ENCODE results near the gene FAM131C.
"Not testable (repeated sequence)": the region's sequence is repeated elsewhere in the genome, so short reads cannot be mapped to it uniquely, and the experiment has no call there.

The FAM131C gene

DNA sequence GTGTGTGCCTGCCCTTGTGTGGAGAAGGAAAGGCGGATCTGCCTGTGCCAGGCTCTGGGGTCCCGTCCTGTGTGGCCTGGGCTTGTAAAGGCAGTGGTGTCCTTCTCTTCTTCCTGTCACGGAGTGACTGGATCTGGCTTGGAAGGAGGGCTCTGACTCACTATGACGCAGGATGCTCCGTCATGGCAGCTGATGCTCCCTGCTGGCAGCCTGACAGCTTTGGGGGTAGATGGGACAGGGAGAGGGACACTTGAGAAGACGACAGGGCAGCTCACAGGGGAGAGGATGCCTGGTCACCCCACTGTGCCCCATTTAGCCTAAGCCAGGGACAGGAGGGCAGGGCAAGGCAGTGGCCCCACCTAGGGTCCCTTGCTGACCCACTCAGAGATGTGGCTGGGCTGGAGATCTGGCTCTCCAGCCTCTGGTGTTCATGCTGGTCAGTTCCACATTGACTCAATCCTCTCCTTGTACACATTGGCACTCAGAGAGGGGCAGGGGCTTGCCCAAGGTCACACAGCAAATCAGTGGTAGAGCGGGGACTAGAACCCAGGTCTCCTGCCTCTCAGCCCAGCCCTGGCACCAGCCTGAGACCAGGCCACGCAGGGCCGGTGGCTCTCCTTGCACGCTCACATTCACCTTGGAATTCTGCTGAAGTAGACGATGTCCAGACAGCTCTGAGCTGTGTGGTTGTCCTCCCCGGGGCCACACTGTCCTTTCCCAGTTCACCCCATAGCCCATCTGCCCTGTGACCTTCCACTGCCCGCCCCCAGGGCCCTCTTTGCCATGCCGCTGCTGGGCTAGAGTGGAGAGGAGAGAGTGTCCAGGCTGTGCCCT is 2.8 kb upstream of the FAM131C start:
- no peak for DNase-seq

DNA sequence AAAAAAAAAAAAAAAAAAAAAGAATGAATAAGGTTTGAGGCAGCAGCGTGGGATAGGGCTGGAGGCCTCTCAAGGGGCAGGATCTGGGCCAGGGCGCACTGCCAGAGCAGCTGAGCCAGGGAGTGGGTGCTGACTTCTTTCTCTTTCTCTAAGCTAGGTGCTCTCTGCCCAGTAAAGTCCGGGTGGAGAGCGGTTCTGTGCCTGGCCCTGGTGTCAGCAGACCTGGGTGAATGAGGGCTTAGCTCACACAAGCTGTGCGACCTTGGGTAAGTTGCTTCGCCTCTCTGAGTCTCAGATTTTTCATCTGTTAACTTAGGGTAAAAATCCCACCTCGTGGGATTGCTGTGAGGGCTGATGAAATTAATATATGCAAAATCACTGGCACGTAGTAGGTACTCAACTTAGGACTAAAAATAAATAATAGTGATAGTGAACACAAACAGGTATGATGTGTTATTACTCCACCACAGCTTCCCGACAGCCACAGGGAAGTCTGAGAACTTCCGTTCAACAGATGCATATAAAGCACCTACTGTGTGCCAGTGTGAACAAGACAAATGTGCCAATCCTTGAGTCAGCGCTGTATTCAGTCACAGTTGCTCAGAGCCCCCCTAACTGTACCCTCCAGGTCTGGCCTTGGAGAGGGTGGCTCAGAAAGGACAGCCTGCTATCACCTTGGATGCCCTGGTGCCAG is 2.0 kb upstream of the FAM131C start:
- DNase-seq: no peak

DNA sequence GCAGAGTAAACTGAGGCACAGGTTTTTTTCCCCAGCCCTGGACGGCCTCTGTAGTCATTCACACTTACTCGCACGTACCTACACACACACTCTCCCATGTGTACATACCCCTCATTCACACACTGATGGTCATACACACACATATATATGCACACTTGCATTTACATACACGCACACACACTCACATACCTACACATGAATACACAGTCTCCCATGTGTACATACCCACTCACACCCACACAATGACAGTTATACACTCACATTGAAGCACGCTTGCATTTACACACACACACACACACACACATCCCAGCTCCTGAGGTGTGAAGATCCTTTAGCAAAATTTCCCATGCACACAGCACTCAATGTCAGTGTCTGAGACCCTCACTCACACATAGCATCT is 766 bp upstream of the FAM131C start:
- DNase-seq: no peak

DNA sequence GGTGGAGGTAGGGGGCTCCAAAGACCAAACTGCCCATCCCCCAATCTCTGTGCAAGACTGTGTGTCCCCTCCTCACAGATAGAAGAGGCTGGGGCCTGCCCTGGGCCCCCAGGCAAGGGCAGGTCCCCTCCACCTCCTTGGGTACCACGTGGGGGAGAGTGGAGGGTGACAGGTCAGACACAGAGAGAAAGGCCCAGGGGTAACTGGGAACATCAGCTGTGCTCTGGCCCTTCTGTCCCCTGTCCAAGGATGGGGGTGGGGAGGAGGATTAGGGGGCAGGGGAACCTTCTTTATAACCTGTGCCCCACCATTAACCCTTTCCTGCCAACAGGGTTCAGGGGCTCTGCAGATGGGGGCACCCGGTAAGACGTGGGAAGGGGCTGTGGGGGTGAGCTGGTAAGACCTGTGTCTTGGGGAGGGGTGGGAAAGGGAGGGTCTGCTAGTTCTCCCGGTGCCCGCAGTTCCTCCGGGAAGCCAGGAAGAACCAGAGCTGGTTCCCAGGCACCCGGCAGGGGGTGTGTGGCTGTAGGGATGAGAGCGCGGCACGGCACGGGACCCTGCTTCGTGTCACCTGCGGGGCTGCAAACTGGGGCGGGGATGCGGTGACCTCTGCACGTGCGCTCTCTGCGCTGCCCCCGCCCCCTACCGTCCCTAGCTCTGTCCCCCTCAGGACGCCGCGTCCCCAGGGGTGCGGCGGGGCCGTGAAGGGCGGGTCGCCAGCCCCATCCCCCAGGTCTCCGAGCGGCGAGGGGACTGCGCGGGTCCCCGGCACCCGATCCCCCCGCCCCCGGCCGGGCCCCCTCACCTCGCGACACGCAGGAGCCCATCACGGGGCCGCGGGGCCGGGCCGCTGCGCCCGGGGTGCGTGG is 601 bp downstream of the FAM131C start:
- DNase-seq: no peak

DNA sequence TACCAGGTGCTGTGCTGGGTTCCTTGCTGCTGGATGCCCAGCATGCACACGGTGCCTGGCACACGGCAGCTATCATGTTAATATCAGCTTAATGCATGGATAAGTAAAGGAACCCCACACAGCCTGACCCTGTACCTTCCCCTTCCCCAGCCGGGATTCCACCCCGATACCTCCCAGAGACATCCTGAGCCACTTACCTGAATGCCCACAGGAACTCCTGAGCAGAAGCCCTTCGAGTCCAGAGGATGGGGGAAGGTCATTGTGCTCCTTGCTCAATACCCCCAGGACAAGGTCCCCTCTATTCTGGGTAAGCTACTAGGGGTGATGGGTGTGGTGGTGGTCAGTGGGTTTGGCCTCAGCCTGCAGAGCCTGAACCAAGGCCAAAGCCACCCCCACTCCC is 1.4 kb downstream of the FAM131C start:
- no peak for DNase-seq

DNA sequence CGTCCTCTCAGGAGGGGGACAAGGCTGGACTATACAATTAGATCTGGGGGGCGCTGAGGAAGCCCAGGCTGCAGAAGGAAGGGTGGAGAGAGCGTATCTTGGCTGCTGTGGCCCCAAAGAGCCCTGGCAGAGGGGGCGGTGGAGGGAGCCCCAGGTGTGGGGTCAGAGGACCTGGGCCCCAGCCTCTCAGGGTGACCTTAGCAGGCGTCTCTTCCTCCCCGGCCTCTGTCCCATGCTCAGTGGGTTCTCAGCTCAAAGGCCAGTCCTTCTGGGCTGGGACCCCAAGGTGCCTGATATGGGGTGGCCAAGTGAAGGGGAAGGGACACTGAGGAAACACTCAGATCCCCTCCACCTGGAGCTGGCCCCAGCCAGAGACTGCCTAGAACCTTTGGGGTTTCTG is 1.8 kb downstream of the FAM131C start:
- no peak for DNase-seq

DNA sequence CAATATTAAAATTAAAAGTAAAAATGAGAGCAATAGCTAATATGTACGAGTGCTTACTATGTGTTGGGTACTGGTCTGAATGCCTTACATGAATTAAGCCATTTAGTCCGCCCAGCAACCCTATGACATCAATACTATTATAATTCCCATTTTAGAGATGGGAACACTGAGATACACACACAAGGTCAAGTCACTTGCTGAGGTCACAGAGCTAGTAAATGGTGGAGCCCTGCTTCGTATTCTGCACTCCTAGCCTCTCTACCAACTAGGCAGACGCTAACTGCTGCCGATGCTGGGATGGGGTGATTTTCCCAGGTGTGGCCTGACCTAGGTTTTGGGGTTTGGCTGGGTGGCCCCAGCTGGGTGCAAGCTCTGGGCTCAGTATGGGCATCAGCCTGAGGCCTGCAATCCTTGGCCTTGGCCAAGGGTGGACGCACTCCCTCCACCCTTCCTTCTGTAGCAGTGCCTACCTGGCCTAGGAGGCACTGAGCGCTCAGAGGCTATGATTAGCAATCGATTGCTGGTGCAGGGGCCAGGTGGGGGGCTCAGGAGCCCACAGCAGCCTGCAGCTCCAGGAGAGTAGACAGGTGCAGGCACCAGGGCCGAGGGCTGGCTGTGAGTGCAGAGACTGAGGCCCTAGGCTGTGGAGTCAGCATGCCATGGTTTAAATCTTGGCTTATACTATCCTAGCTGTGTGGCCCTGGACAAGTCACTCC is 2.7 kb downstream of the FAM131C start:
- no peak for DNase-seq

DNA sequence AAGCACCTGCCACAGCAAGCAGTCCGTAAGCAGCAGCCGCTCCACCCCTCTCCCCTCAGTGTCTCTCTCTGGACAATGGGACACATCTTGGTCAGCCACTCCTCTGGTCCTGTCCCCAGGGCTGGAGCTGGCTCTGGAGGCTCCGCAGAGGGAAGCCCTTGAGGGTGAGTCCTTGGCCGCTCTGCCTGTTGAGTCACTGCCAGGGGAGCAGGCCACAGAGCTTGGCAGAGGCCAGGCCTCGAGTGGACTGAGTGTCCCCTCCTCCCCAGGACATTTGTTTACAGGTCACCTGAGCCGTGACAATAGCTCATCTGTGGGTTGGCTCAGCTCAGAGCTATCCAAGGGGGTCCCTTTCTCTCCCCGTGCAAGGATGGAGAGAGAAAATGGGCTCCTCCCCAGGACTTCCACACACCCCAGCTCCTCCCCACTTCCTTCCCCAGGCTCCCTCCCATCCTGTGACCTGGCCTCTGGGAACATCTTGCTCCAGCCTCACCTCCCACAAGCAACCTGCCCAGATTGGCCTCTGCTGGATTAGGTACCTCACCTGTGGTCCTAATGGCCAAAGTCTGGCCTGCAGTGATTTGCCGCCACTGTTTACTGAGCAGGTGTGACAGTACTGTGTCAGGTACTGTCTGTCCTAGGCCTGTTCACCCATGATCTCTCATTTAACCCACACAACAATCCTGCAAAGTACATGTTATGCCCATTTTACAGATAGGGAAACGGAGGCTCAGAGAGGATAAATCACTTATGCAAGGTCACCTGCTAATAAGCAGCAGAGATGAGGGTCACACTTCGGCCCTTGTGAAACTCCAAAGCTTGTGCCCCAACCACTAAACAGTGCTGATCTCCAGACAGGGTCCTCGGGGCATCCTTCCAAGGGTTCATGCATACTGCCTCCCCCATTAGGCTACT is 4.8 kb downstream of the FAM131C start:
- DNase-seq: no peak

DNA sequence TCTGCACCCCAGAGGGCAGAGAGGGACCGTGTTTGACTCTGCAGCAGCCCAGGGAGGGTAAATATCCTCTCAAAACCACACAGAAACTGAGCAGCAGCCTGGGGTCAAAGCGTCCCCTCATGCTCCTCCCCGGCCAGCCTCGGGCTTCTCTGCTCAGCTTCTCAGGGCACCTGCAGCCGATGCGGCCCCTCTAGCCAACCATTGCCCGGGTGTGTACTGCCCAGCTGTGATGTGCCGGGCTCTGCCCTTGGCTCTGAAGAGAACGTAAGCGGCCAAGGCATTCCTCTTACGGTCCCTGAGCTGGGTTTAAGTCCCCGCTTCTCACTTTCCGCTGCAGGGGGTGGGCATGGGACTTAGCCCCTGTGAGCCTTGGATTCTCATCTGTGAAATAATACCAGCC is 5.5 kb downstream of the FAM131C start:
- DNase-seq: no peak

DNA sequence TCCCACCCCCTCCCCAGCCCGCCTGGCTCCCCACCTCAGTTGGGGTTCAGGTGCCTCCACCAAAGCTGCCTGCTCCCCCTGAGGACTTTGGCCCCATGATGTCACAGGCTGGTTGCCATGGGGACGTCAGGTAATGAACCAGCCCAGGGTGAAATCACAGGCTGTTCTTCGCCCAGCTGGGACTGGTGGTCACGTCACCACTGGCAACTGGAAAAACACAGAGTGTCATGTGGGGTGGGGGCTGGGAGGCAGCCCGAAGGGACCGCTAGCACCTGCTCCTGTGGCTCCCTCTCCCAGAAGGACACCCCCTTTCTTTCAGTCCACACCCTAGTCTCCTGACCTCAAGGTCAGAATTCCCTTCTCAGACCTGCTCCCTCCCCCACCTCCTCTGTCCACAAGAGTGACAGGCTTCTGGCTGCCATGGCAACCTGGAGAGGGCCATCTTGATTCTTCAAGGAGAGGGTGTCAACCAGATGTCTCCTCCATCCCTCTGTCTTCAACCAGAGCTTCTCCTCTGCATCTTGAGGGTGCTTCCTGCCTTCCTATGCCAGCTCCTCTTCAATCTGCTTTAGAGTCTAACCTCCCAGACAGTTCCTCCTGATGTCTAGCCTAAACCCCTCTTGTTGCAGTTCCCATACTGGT is 6.2 kb downstream of the FAM131C start:
- no peak for DNase-seq

DNA sequence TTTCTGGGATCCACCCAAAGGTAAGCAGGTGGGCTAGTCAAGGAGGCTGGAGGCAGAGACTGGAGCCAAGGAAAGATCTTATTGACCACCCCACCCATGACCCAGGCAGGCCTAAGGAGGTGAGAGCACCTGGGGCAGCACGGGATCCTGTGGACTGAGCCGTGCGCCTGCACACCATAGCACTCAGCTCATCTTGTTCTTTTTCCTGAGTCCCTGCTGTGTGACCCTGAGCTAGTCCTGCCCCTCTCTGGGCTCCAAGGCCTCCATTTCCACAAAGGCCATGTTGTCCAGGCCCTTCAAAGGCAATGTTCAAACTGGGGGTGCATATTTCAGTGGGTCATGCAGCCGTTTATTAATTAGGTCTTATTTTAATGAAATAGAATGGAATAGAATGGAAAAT is 7.2 kb downstream of the FAM131C start:
- no peak for DNase-seq

DNA sequence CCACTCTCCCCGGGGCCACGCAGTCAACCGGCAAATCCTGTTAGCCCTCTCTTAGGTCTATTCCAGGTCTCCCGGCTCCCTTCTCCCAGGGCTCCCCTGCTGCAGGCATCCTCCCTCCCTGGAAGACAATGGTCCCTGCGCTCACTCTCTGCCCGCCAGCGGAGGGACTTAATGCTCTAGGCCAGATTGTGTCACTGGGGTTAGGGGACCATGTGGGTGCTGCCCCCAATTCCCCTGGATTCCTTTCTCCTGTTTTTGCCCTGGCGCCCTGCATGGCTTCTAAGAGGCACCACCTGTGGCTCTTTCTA is 8.2 kb downstream of the FAM131C start:
- DNase-seq: no peak

DNA sequence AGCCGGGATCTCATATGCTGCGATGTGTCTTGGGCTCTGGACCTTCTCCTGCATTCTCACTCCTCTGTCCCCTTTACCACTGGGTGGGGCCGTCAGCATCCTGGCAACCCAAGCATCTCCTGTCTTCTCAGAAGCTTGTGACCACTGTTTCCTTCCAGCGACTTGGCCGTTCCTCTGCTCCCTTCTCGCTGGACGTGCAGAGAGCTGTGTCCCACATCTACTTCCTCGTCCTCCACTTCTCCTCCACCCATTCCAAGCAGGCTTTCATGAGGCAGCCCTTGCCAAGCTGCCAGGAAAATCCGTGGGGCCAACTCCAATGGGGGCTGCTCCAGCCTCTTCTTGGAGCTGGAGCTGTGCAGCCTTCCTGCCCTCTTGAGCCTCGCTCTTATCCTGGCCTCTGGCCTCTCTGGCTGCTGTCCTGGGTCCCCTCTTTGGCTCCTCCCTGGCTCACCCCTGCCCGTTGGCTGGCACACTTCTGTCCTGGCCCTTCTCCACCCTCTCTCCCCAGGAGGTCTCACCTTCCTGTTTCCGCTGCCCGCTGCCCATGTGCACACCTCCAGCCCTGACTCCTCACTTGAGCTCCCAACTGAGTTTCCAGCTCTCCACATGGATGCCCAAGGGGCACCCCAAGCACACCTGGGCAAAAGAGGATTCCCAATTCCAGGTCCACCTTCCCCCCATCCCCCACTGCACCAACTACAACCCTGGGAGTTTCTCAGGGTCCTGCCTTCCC is 8.7 kb downstream of the FAM131C start:
- DNase-seq: no peak

DNA sequence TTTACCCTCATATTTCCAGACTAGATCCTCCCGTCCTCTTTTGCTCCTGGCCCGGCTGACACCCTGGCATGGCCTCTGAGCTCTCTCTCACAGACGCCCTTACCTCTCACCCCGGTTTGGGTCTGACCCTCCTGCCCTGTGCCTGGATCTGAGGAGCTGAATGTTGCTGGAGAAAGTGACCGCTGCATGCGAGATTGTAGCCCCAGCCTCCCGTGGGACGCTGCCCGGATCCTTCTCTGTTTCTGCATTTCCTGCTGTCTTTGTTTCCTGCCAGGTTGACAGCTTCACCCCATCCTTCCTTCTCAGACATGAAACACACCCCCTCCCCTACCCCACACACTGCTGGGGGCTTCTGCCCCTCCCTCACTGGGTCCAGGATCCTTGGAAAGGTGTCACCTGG is 9.5 kb downstream of the FAM131C start:
- DNase-seq: no peak

DNA sequence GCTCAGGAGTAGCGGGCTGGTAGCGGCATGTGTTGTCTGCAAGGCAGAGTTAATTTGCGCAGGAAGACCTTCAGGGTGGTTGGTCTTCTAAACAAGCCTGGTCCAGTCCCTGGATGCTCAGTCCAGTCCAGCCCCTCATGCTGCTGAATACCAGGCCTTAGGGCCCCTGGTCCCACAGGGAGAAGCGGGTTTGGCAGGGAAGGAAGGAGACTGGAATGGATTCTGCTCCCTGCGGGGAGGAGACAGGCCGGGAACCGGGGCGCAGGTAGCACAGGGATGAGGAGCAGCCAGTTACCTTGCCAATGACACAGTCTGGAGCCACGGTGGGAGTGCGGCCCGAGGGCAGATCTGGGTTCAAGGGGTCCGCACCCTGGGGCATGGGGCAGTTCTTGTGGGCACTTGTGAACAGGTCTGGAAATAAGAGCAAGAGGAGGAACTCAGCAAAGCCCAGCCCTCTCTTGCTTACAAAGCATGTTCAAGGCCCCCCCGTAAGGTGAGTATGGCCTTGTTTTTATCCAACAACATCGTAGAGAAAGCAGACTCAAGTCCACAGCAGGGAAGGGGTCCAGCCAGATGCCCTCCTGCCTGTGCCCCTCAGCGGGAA is 10.1 kb downstream of the FAM131C start:
- DNase-seq: no peak

DNA sequence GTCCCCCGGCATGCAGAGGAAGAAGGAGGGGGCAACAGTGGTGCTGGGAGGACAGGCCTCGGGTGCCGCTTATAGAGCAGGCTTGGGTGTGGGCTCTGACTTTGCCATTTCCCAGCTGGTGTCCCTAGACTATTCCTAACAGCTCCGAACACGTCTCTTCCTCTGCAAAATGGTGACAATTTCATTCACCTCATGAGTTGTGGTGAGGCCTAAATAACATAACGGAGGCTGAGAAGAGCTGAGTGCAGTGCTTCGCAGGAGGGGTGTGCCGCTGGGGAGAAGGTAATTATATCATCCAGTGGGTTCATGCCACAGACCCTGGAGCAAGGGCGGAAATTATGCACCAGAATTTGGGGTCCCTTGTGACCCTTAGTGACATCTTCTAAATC is 10.8 kb downstream of the FAM131C start:
- not testable (repeated sequence) for DNase-seq

DNA sequence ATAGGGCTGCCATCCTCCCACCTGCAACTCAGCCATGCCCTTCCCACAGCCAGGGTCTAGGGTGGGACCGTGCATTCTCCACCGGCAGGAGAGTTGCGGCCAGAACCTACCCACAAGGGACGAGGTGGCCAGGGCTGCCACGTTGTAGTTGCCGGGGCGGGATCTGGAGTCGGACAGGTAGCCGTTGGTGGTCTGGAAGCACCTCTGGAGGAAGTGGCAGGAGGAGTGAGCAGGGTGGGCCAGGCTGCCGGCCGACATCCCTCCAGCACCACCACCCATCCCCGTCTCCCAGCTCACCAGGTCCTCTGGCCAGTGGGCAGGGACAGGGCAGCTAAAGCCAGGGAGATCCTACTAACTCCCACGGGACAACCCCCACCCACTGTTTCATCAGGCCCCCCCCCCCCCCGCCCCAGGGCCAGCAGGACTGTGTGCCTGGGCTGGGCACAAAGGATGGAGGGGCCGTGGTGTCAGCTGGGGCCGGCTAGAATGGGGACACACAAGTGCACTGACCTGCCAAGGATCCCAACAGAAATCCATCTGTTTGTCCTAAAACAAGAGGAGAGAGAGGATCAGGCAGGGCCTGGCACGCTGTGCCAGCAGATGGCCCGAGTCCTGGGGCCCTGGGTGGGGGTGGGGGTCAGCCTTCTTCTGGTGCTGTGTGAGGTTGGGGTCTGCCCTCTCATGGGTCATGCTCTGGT is 11.3 kb downstream of the FAM131C start:
- not testable (repeated sequence) for DNase-seq

DNA sequence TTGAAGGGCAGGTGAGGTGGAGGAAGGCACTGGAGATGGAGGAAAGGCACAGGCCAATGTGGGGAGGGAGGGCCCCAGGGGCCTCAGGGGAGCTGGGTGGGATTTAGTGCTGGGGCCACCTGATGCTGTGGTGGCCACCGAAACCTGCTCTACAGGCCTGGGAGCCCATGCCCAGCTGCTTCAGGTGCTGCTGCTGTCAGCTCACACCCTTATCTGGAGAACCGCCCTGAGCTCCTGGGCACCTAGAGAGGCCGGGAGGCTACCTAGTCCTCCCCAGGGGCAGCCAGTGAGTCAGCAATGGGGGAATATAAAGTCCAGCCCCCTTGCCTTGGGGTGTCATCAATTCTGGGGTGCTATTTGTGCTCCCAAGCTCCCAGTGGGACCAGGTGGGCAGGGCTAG is 12.2 kb downstream of the FAM131C start:
- DNase-seq: no peak

DNA sequence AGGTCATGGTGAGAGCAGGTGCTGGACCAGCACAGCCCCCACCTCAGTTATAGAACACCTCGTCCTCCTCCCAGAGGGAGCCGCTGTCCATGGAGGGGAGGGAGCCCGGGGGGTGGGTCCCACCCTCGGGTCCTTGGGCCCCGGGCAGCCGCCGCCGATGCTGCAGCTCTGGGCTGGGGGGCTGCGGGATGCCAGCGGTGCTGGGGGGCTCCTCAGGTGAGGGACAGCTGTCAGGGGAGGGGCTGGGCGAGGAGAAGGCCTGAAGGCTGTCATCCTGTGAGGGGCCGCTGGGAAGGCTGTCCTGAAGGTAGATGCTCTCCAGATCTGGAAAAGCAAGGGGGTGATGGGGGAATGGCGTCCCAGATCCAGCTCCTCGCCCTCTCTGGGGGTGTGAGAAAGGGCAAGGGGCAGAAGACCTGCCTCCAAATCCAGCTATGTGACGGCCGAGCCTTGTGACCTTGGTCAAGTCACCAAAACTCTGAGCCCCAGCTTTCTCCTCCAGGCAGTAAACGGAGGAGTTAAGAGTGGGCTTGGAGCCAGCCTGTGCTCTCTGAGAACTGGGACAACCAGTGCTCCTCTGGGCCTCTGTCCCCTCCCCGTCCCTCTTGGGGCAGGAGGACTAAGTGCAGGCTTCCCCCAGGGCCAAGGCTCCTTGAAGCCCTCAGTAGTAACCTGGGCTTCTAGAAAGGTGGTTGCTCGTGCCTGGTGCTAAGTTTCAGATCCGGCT is 14.9 kb downstream of the FAM131C start:
- DNase-seq: not testable (repeated sequence)

Data from hematopoietic multipotent progenitor cell treated with erythropoietin and hydrocortisone succinate and interleukin-3 and kit ligand, for 8 days (in vitro differentiated cells).